ENCODE measurements around the gene HECW1. TPM values are rescaled to one million over a fixed set of nuclear protein-coding genes. Genes with fewer than 3 reads are reported as not detected.

HECW1 gene
- 0.11 and 0.62 TPM in 2 replicates for total RNA-seq

GRCh38 chr7:43112459-43112940 lies at the start of gene HECW1:
TSS of gene HECW1 (plus strand) at chr7:43112647. CDS start at chr7:43243906, 131,259 bp downstream.

GRCh38 chr7:43582503-43583423 lies 470.3 kb downstream of the HECW1 start, which contains the start of gene STK17A:
TSS of gene STK17A (plus strand) at chr7:43583108. CDS start at chr7:43583244, 136 bp downstream.

Other genes with a start within 250 kb of the HECW1 start
- gene C7orf25, start 200.6 kb upstream of the HECW1 start, total RNA-seq, result 8.2 and 8.4 TPM in 2 replicates
- 83.2 and 152 TPM in 2 replicates for gene PSMA2, start 180.5 kb upstream of the HECW1 start, total RNA-seq
- gene MRPL32, start 180.3 kb upstream of the HECW1 start, total RNA-seq, result 48.9 and 53.5 TPM in 2 replicates

Measured in uterine smooth muscle cell (primary cell).